ENCODE measurements around the gene COG5. TPM values are rescaled to one million over a fixed set of nuclear protein-coding genes. Genes with fewer than 3 reads are reported as not detected.

COG5 gene
- total and polyA plus RNA-seq, 2 of the 4 experiments (the other 2 are of a cell fraction): 18.5 to 27.4 TPM

- Histone ChIP-seq H3K27ac (ENCODE audit: insufficient read depth, low read length) (no peak overlapping the region), H2BK20ac (ENCODE audit: low read depth, low read length) (no peak overlapping the region), H3K9me3 (ENCODE audit: control insufficient read depth, insufficient read depth, low read length) (no peaks in the 10 kb centered on the region), H3K4ac (ENCODE audit: low read depth, low read length) (no peak overlapping the region), H3K9me1 (ENCODE audit: insufficient read depth, low read length) (no peaks in the 10 kb centered on the region), H3K4me3 (ENCODE audit: insufficient read depth, low read depth, low read length) (no peak overlapping the region), H2BK5ac (ENCODE audit: low read depth, low read length, poor library complexity, severe bottlenecking) (no peak overlapping the region), H3K18ac (ENCODE audit: low read depth, low read length) (no peak overlapping the region), H2BK120ac (ENCODE audit: low read depth, low read length) (no peak overlapping the region), H3K14ac (replicated peaks; ENCODE audit: low read depth, low read length) (no peak overlapping the region), H3K79me1 (ENCODE audit: low read depth in 1 of 2, low read length in 2 of 2) (peaks cover 25 to 55% of the 10 kb centered on the region in 2 experiments), H4K5ac (ENCODE audit: low read depth, low read length) (no peak overlapping the region), H2AK5ac (ENCODE audit: low read depth, low read length) (no peak overlapping the region), H2AFZ (replicated peaks; ENCODE audit: low read length, poor library complexity) (no peak overlapping the region), H2AK9ac (replicated peaks; ENCODE audit: low read depth, low read length, poor library complexity) (no peak overlapping the region), H2BK15ac (ENCODE audit: low read depth, low read length) (no peak overlapping the region), H3K27me3 (ENCODE audit: control insufficient read depth, insufficient read depth, low read length) (no peaks in the 10 kb centered on the region), H3K36me3 (ENCODE audit: control insufficient read depth, insufficient read depth, low read length) (no peaks in the 10 kb centered on the region), H3K9ac (ENCODE audit: low read depth, low read length) (no peak overlapping the region), H3K4me2 (ENCODE audit: low read depth, low read length) (no peak overlapping the region), H4K91ac (ENCODE audit: insufficient read depth, low read depth, low read length) (no peak overlapping the region), H4K8ac (ENCODE audit: low read depth in 2 of 2, low read length in 2 of 2) (no peak overlapping the region), H3K4me1 (ENCODE audit: control insufficient read depth, insufficient read depth, low read length) (peaks cover 5% of the 10 kb centered on the region; the same call in 1 of the 2 replicates), H4K20me1 (ENCODE audit: insufficient read depth, low read length) (no peaks in the 10 kb centered on the region), H3K23ac (ENCODE audit: low read depth, low read length) (no peak overlapping the region), H3K56ac (ENCODE audit: extremely low read depth, insufficient read depth, low read length) (no peak overlapping the region)
- WGBS, 2 experiments (ENCODE audit: extremely low coverage in 2 of 2, insufficient read length in 1 of 2): 100% methylated on average over 3 of the region's 6 CpGs; no CpG with 5 or more reads in 1 of the 2 experiments
- no peak for ATAC-seq (ENCODE audit: low read depth)
- no peak for TF ChIP-seq CTCF (conservative IDR thresholded peaks at IDR 0.05; ENCODE audit: low read depth, low read length)
- TF ChIP-seq RAD21 (IDR thresholded peaks at IDR 0.05; ENCODE audit: low read length): no peak
- TF ChIP-seq, protein P1, sequence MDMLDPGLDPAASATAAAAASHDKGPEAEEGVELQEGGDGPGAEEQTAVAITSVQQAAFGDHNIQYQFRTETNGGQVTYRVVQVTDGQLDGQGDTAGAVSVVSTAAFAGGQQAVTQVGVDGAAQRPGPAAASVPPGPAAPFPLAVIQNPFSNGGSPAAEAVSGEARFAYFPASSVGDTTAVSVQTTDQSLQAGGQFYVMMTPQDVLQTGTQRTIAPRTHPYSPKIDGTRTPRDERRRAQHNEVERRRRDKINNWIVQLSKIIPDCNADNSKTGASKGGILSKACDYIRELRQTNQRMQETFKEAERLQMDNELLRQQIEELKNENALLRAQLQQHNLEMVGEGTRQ (IDR thresholded peaks at IDR 0.05; ENCODE audit: low read depth, low read length): no peak
- no peak for TF ChIP-seq FOS (IDR thresholded peaks at IDR 0.05; ENCODE audit: low read depth, low read length)
- BruUV-seq (replicated peaks): no TSS peak
- ChIA-PET POLR2A (ENCODE audit: unreplicated experiment) (no interaction called here), CTCF (no interaction called here)
- intact Hi-C loops (cut with micrococcal nuclease): no loop called here
- DNase-seq: no peak
- dilution Hi-C loops (cut with HindIII; ENCODE audit: low sequenced_read_pairs, unreplicated experiment): no loop called here
- in situ Hi-C loops (cut with MboI; ENCODE audit: low sequenced_read_pairs): no loop called here
Observed at GRCh38 chr7:107560898-107561516, 2.7 kb downstream of the COG5 start.

Data from IMR-90 (cell line).